ENCODE results near the gene REELD1. TPM values are rescaled to one million over a fixed set of nuclear protein-coding genes. Genes with fewer than 3 reads are reported as not detected.

The REELD1 gene
- total RNA-seq, 4 donors from 2014 or later: 0.24 to 3.6 (median 0.89) TPM

DNA sequence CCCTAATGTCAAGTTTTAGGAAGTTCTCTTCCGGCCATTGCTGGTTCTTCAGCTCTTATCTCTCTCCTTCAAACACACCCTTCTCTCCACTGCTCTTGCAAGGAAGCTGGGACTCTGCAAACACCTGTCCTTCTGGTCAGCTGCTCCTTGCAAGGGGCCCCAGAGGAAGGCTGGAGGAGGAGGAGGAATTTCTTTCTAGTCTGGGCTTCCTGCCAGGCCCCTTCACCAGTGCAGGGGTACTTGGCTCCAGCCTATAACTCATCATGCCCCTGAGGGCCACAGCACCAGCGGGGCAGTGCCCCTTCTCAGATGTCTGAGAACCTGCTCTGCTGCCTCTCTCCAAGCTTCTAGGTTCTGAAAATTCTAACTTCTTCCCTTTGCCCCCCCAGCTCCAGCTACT, 46.7 kb downstream of the REELD1 start:
- TF ChIP-seq, protein P1, sequence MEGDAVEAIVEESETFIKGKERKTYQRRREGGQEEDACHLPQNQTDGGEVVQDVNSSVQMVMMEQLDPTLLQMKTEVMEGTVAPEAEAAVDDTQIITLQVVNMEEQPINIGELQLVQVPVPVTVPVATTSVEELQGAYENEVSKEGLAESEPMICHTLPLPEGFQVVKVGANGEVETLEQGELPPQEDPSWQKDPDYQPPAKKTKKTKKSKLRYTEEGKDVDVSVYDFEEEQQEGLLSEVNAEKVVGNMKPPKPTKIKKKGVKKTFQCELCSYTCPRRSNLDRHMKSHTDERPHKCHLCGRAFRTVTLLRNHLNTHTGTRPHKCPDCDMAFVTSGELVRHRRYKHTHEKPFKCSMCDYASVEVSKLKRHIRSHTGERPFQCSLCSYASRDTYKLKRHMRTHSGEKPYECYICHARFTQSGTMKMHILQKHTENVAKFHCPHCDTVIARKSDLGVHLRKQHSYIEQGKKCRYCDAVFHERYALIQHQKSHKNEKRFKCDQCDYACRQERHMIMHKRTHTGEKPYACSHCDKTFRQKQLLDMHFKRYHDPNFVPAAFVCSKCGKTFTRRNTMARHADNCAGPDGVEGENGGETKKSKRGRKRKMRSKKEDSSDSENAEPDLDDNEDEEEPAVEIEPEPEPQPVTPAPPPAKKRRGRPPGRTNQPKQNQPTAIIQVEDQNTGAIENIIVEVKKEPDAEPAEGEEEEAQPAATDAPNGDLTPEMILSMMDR (IDR thresholded peaks at IDR 0.05): no peak
- ATAC-seq (ENCODE audit: low FRiP score) (no peak), DNase-seq (ENCODE audit: low spot score) (no peak)

DNA sequence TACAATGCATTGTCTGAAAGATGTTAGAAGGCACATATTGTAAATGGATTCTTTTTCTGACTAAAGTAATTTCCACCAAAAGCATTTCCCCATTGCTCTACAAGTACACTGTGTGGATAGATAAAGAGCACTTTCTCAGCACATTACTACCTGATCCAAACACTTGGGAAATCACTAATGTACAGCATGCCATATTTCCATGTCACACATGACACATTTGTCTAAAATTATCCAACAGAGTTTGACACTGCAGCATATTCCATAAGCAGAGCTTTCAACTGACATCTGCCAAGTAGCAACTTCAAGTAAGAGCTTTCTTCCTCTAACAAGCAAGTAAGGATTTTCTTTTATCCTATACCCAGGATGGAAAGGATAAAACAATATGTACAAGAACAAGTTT, 49.5 kb downstream of the REELD1 start:
- DNase-seq (ENCODE audit: low spot score) (no peak), ATAC-seq (ENCODE audit: low FRiP score) (no peak)
- TF ChIP-seq, protein P1 (IDR thresholded peaks at IDR 0.05): no peak

DNA sequence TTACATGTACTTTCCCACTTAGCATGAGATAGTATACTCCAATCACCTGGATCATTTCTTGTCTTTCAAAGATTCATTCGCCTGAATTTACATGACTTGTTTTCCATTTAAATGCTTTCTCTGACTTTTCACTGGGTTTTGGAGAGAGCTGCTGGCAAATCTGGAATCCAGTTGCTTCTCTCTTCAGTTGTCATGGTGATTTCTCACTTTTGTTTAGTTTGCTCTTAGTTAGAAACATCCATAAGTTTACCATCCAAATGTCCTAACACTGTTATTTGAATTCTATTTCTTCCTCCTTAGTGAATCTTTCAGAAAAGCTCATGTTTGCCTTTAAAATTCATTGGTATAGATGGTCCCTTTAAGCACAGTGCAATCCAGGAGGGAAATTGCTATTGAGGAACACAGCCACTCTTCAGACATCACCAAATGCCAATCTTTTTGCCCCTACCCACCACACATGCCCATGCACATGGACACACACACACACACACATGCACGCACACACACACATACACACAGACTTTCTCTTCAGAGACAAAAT, 51.7 kb downstream of the REELD1 start:
- ATAC-seq (ENCODE audit: low FRiP score) (no peak), DNase-seq (ENCODE audit: low spot score) (no peak)
- TF ChIP-seq, protein P1 (IDR thresholded peaks at IDR 0.05): no peak

DNA sequence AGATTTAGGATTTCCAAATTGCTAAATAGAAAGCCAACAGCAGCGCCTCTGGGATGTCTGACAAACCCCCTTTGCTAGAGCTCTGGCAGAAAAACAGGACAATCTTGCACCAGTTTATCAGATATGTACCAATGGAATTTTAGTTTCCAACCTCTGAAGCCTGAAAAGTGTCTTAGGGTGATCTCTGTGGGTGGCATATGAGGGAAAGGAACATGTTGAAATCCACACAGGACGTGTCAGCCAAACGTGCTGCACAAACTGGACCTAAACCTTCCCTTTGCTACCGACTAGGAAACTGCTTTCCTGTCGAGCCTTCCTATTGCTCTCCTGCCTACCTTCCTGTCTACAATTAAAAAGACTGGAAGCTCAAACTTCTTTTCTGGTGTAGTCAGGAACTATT, 53.5 kb downstream of the REELD1 start:
- TF ChIP-seq, protein P1 (IDR thresholded peaks at IDR 0.05): no peak
- no peak for ATAC-seq (ENCODE audit: low FRiP score)
- no peak for DNase-seq (ENCODE audit: low spot score)

DNA sequence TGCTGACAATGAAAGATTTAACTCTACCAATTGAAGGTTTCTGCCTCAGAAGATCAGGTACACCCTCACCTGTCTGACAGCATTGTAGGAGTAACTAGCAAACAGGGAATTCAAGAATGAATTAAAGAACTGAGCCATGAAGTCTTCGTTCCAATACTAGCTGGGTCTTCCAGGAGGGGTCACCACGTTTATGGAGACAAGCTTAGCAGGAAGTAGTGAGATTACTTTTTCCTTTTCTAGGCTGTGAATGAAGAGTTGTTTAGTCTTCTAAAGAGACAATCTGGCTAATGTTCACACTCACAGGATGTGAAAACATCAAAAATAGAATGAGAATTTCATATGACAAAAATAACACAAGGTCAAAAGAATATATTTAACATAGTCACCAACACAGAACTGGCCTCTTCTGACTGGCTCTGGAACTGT, 54.9 kb downstream of the REELD1 start:
- TF ChIP-seq, protein P1 (IDR thresholded peaks at IDR 0.05): no peak
- no peak for DNase-seq (ENCODE audit: low spot score)
- ATAC-seq (ENCODE audit: low FRiP score): no peak

DNA sequence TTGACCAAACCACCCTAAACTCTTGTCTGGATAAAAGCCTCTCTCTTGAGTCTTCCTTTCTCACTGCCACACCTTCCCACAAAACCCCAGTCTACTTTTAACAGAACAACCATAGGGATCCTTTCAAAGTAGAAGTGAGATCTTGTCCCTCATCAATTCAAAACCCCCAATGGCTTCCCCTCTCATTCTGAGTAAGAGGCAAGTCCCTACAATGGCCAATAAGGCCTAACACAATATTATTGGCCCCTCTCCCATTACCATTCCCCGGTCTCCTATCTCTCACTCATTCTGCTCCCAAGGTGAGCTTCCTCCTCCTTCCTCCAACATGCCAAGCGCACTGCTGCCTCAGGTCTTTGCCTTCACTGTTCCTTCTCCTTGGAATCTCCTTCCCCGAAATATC, 57.1 kb downstream of the REELD1 start:
- ATAC-seq (ENCODE audit: low FRiP score) (no peak), DNase-seq (ENCODE audit: low spot score) (no peak)
- TF ChIP-seq, protein P1 (IDR thresholded peaks at IDR 0.05): no peak

DNA sequence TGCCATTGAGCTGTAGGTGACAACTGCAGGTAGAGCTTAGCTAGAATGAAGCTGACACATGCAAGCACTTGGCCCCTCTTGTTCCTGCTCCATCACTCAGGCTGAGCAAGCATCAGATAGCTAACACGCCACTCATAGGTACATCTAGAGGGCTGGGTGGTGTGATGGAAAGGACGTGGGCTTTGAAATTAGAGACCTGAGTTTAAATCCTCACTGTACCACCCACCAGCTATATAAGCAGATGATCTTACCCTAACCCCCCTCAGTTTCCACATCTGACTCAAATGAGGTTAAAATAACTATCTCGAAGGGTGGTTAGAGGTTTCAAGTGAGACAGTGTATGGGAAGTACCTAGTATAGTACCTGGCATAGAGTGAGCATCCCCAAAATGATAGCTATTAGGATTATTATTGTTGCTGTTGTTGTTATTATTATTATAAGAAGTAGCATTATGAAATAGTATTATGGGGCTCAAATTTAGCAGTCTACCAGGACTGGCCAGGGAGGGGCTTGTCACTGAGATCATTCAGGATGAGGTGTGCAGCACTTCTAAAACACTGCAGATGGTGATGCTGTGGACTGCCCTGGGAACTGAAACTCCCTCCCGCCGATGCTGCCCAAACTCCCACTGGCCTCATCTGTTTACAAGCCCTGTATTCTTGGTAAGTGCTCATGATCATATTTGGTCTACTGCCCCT, 59.0 kb downstream of the REELD1 start:
- ATAC-seq (ENCODE audit: low FRiP score): no peak
- DNase-seq (ENCODE audit: low spot score): no peak
- TF ChIP-seq, protein P1 (IDR thresholded peaks at IDR 0.05): no peak
